Measurements from ENCODE around the gene CNTNAP1. TPM values are rescaled to one million over a fixed set of nuclear protein-coding genes. Genes with fewer than 3 reads are reported as not detected.

The CNTNAP1 gene
- total and polyA plus RNA-seq, 3 donors from 2014 or later = 6.0 to 10.3 (median 9.0) TPM

DNA sequence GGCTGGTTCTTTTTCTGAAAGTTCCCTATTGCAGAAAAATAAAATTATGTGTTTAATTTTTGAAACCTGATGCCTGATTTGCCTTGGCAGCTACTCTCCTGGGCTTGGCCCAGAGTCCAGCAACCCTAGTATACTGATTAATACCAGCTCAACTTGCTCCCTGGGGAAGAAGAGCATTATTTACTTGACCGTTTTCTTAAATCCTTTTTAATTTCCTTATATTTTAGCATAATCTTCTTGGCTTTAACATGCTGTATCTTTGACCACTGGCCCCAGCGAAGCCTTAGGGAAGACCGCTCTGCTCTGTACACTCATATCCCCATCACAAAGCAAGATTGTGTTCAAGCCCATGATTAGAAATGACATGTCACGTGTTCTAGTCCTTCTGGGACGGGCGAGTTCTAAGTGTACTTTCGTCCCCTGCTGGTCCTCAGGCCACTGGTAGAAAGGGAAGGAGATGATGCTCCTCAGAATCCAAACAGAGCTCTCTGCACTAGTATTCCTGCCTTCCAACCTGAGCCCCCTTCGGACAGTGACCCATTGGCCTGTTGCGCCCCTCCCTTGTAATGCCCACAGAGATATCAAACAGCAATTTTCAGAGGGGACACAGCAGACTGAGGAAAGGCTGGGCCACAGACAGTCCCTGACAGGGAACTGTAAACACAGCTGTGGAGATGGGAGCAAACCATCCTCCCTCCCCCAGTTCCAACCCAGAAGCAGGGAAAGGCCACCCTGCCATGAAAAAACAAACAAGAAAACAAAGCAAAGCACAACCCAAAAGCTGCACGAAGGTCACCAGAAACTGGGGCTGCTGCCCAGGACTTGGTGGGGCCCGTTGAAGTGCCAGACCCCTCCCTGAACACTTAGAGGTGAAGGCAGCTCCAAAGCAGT lies 66.8 kb downstream of the CNTNAP1 start:
- Histone ChIP-seq H3K9me3 (no peaks in the 10 kb centered on the region), H3K27me3 (no peaks in the 10 kb centered on the region), H3K27ac (peak overlapping the region; percentile 52 to 71), H3K36me3 (ENCODE audit: low read depth, missing control alignments) (no peaks in the 10 kb centered on the region), H3K4me1 (peaks cover 16% of the 10 kb centered on the region), H3K4me3 (no peak overlapping the region)
- intact Hi-C loops (cut with DNase I; ENCODE audit: low total_unique reads) = no loop called here
- no peak for TF ChIP-seq POLR2A (IDR thresholded peaks at IDR 0.05)
- TF ChIP-seq, protein P1, sequence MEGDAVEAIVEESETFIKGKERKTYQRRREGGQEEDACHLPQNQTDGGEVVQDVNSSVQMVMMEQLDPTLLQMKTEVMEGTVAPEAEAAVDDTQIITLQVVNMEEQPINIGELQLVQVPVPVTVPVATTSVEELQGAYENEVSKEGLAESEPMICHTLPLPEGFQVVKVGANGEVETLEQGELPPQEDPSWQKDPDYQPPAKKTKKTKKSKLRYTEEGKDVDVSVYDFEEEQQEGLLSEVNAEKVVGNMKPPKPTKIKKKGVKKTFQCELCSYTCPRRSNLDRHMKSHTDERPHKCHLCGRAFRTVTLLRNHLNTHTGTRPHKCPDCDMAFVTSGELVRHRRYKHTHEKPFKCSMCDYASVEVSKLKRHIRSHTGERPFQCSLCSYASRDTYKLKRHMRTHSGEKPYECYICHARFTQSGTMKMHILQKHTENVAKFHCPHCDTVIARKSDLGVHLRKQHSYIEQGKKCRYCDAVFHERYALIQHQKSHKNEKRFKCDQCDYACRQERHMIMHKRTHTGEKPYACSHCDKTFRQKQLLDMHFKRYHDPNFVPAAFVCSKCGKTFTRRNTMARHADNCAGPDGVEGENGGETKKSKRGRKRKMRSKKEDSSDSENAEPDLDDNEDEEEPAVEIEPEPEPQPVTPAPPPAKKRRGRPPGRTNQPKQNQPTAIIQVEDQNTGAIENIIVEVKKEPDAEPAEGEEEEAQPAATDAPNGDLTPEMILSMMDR (IDR thresholded peaks at IDR 0.05) = no peak
- no peak for DNase-seq
- 51 to 52% methylated on average over 11 of the region's 11 CpGs for WGBS, 2 donors

Small RNAs within 50 kb of the gene (microRNA-seq; reads per million reads assigned to microRNA genes)
- 0 to 2.1 reads per million in 2 donors for gene MIR6780A (ENCODE audit: borderline number of aligned reads in 2 of 2, borderline replicate concordance in 1 of 2)

Small RNAs within 50 kb of the gene (small RNA-seq; reads per million reads assigned to genes)
- 0 reads per million in 2 donors for gene MIR6780A

Other genes with a start within 250 kb of the CNTNAP1 start
- gene ATP6V0A1, start 223.7 kb upstream of the CNTNAP1 start, total RNA-seq = 100 to 1,000 TPM; 131 to 143 TPM
- 89.9 TPM for gene ATP6V0A1, start 223.7 kb upstream of the CNTNAP1 start, polyA plus RNA-seq (ENCODE audit: insufficient read depth, low read depth, low replicate concordance)
- 10 to 100 TPM; 37.6 to 40.6 TPM for gene NAGLU, start 146.3 kb upstream of the CNTNAP1 start, total RNA-seq
- gene NAGLU, start 146.3 kb upstream of the CNTNAP1 start, polyA plus RNA-seq (ENCODE audit: insufficient read depth, low read depth, low replicate concordance) = 18.9 TPM
- gene HSD17B1, start 129.6 kb upstream of the CNTNAP1 start, total RNA-seq = 10 to 100 TPM; 13.8 to 14.4 TPM
- 7.1 TPM for gene HSD17B1, start 129.6 kb upstream of the CNTNAP1 start, polyA plus RNA-seq (ENCODE audit: insufficient read depth, low read depth, low replicate concordance)
- gene COASY, start 120.4 kb upstream of the CNTNAP1 start, total RNA-seq = 10 to 100 TPM; 52.8 to 68.5 TPM
- 103 TPM for gene COASY, start 120.4 kb upstream of the CNTNAP1 start, polyA plus RNA-seq (ENCODE audit: insufficient read depth, low read depth, low replicate concordance)
- 10 to 100 TPM; 27.6 to 38.6 TPM for gene MLX, start 115.4 kb upstream of the CNTNAP1 start, total RNA-seq
- 26.7 TPM for gene MLX, start 115.4 kb upstream of the CNTNAP1 start, polyA plus RNA-seq (ENCODE audit: insufficient read depth, low read depth, low replicate concordance)
- gene PSMC3IP, start 104.8 kb upstream of the CNTNAP1 start, total RNA-seq = 10 to 100 TPM; 17.2 to 27.2 TPM
- gene PSMC3IP, start 104.8 kb upstream of the CNTNAP1 start, polyA plus RNA-seq (ENCODE audit: insufficient read depth, low read depth, low replicate concordance) = 45.3 TPM
- 100 to 1,000 TPM; 140 to 154 TPM for gene RETREG3, start 73.2 kb upstream of the CNTNAP1 start, total RNA-seq
- gene RETREG3, start 73.2 kb upstream of the CNTNAP1 start, polyA plus RNA-seq (ENCODE audit: insufficient read depth, low read depth, low replicate concordance) = 62.3 TPM
- gene TUBG1, start 72.8 kb upstream of the CNTNAP1 start, total RNA-seq = 100 to 1,000 TPM; 209 to 265 TPM
- 411 TPM for gene TUBG1, start 72.8 kb upstream of the CNTNAP1 start, polyA plus RNA-seq (ENCODE audit: insufficient read depth, low read depth, low replicate concordance)
- gene TUBG2, start 23.2 kb upstream of the CNTNAP1 start, total RNA-seq = 10 to 100 TPM; 50.4 to 57.5 TPM
- gene TUBG2, start 23.2 kb upstream of the CNTNAP1 start, polyA plus RNA-seq (ENCODE audit: insufficient read depth, low read depth, low replicate concordance) = 30.6 TPM
- gene PLEKHH3, start 5.5 kb upstream of the CNTNAP1 start, total RNA-seq = 10 to 100 TPM; 65.8 to 67.3 TPM
- gene PLEKHH3, start 5.5 kb upstream of the CNTNAP1 start, polyA plus RNA-seq (ENCODE audit: insufficient read depth, low read depth, low replicate concordance) = 42.8 TPM
- 10 to 100 TPM in 1 of 2 donors, 1 to 10 TPM in 1; 9.8 to 14.3 TPM for gene CCR10, start 688 bp upstream of the CNTNAP1 start, total RNA-seq
- gene CCR10, start 688 bp upstream of the CNTNAP1 start, polyA plus RNA-seq (ENCODE audit: insufficient read depth, low read depth, low replicate concordance) = 2.9 TPM
- gene EZH1, start 62.5 kb downstream of the CNTNAP1 start, total RNA-seq = 10 to 100 TPM; 53.7 to 59.4 TPM
- gene EZH1, start 62.5 kb downstream of the CNTNAP1 start, polyA plus RNA-seq (ENCODE audit: insufficient read depth, low read depth, low replicate concordance) = 28.1 TPM
- gene RAMP2, start 78.7 kb downstream of the CNTNAP1 start, total RNA-seq = 10 to 100 TPM in 1 of 2 donors, 1 to 10 TPM in 1; 6.9 to 14.6 TPM
- 38.2 TPM for gene RAMP2, start 78.7 kb downstream of the CNTNAP1 start, polyA plus RNA-seq (ENCODE audit: insufficient read depth, low read depth, low replicate concordance)
- 10 to 100 TPM; 48.3 to 51.8 TPM for gene VPS25, start 90.9 kb downstream of the CNTNAP1 start, total RNA-seq
- 64.1 TPM for gene VPS25, start 90.9 kb downstream of the CNTNAP1 start, polyA plus RNA-seq (ENCODE audit: insufficient read depth, low read depth, low replicate concordance)
- gene WNK4, start 98.1 kb downstream of the CNTNAP1 start, total RNA-seq = 1 to 10 TPM; 1.4 to 2.3 TPM
- 2.8 TPM for gene WNK4, start 98.1 kb downstream of the CNTNAP1 start, polyA plus RNA-seq (ENCODE audit: insufficient read depth, low read depth, low replicate concordance)
- 10 to 100 TPM; 43.0 to 49.2 TPM for gene COA3, start 116.2 kb downstream of the CNTNAP1 start, total RNA-seq
- 52.7 TPM for gene COA3, start 116.2 kb downstream of the CNTNAP1 start, polyA plus RNA-seq (ENCODE audit: insufficient read depth, low read depth, low replicate concordance)
- 10 to 100 TPM; 21.2 to 49.1 TPM for gene CNTD1, start 116.3 kb downstream of the CNTNAP1 start, total RNA-seq
- 114 TPM for gene CNTD1, start 116.3 kb downstream of the CNTNAP1 start, polyA plus RNA-seq (ENCODE audit: insufficient read depth, low read depth, low replicate concordance)
- gene BECN1, start 141.8 kb downstream of the CNTNAP1 start, total RNA-seq = 100 to 1,000 TPM; 100 to 111 TPM
- gene BECN1, start 141.8 kb downstream of the CNTNAP1 start, polyA plus RNA-seq (ENCODE audit: insufficient read depth, low read depth, low replicate concordance) = 74.2 TPM
- 10 to 100 TPM; 79.7 to 92.1 TPM for gene PSME3, start 150.9 kb downstream of the CNTNAP1 start, total RNA-seq
- 135 TPM for gene PSME3, start 150.9 kb downstream of the CNTNAP1 start, polyA plus RNA-seq (ENCODE audit: insufficient read depth, low read depth, low replicate concordance)
- gene AOC2, start 162.0 kb downstream of the CNTNAP1 start, total RNA-seq = 10 to 100 TPM; 10.3 to 14.6 TPM
- gene AOC2, start 162.0 kb downstream of the CNTNAP1 start, polyA plus RNA-seq (ENCODE audit: insufficient read depth, low read depth, low replicate concordance) = 5.7 TPM
- 10 to 100 TPM; 14.3 to 14.8 TPM for gene AOC3, start 168.7 kb downstream of the CNTNAP1 start, total RNA-seq
- 46.4 TPM for gene AOC3, start 168.7 kb downstream of the CNTNAP1 start, polyA plus RNA-seq (ENCODE audit: insufficient read depth, low read depth, low replicate concordance)
- gene G6PC1, start 218.3 kb downstream of the CNTNAP1 start, total RNA-seq = under 1 TPM in 1 of 2 donors, not detected in 1; 0.06 TPM
- gene G6PC1, start 218.3 kb downstream of the CNTNAP1 start, polyA plus RNA-seq (ENCODE audit: insufficient read depth, low read depth, low replicate concordance) = 0.26 TPM